WTC11 (cell line): ENCODE results near the gene RRP12. TPM values are rescaled to one million over a fixed set of nuclear protein-coding genes. Genes with fewer than 3 reads are reported as not detected.

Experiments used
- ATAC-seq: fragments of 200-7000 bp; cut with Tn5 transposase; 2 replicates; pipeline ENCODE4 v1.10.0; 2021; ENCODE audit warnings: mild to moderate bottlenecking, moderate library complexity
- CTCF ChIA-PET: fragments of 300-600 bp; sonication (Branson Sonifier 250); formaldehyde crosslinking; loops from one replicate; lab custom pipeline; 2021; ENCODE audit warnings: antibody characterized with exemption; lab: Charles Lee
- POLR2A ChIA-PET: fragments of 350-600 bp; sonication (Branson Sonifier 250); formaldehyde crosslinking; loops from one replicate; lab custom pipeline; 2021; ENCODE audit warnings: antibody characterized with exemption; lab: Charles Lee
- DNase-seq: peaks from one replicate; pipeline ENCODE4 v3.0.0; 2021; ENCODE audit warnings: low spot score
- H3K27ac Mint-ChIP-seq: 2 replicates; pipeline ENCODE4 v1.8.0; 2021; ENCODE audit warnings: mixed read lengths
- H3K27me3 Mint-ChIP-seq: 2 replicates; pipeline ENCODE4 v1.8.0; 2021; ENCODE audit warnings: low read depth, mild to moderate bottlenecking, moderate library complexity, mixed read lengths
- H3K36me3 Mint-ChIP-seq: 2 replicates; pipeline ENCODE4 v1.8.0; 2021; ENCODE audit warnings: mixed read lengths
- H3K4me1 Mint-ChIP-seq: 2 replicates; pipeline ENCODE4 v1.8.0; 2022; ENCODE audit warnings: mixed read lengths
- H3K4me3 Mint-ChIP-seq: 2 replicates; pipeline ENCODE4 v1.8.0; 2021; ENCODE audit warnings: mild to moderate bottlenecking, moderate library complexity, mixed read lengths
- H3K9me3 Mint-ChIP-seq: 2 replicates; pipeline ENCODE4 v1.8.0; 2021; ENCODE audit warnings: mixed read lengths
- ATF1 ChIP-seq: sonication (generic); formaldehyde crosslinking; IDR thresholded peaks from 2 replicates; pipeline ENCODE4 v1.8.1; 2023; ENCODE audit warnings: mild to moderate bottlenecking, moderate library complexity, missing genetic modification reagents
- ATF6 ChIP-seq: sonication (generic); formaldehyde crosslinking; IDR thresholded peaks from 2 replicates; pipeline ENCODE4 v1.8.1; 2023; ENCODE audit warnings: mild to moderate bottlenecking, missing genetic modification reagents
- CREM ChIP-seq: sonication (generic); formaldehyde crosslinking; IDR thresholded peaks from 2 replicates; pipeline ENCODE4 v1.8.1; 2022; ENCODE audit warnings: mild to moderate bottlenecking, missing genetic modification reagents, moderate library complexity
- E2F4 ChIP-seq: sonication (generic); formaldehyde crosslinking; IDR thresholded peaks from 2 replicates; pipeline ENCODE4 v1.8.1; 2022; ENCODE audit warnings: low read depth, mild to moderate bottlenecking, moderate library complexity, missing genetic modification reagents, borderline replicate concordance
- EMX1 ChIP-seq: fragments of 250-450 bp; sonication (Bioruptor Pico); IDR thresholded peaks from 2 replicates; pipeline ENCODE4 v1.8.0; 2021; ENCODE audit warnings: mild to moderate bottlenecking
- ESRRA ChIP-seq: sonication (generic); formaldehyde crosslinking; IDR thresholded peaks from 2 replicates; pipeline ENCODE4 v1.8.1; 2022; ENCODE audit warnings: mild to moderate bottlenecking, missing genetic modification reagents, borderline replicate concordance
- ETV6 ChIP-seq: sonication (generic); formaldehyde crosslinking; IDR thresholded peaks from 2 replicates; pipeline ENCODE4 v1.8.1; 2022; ENCODE audit warnings: mild to moderate bottlenecking, missing genetic modification reagents
- FOXP1 ChIP-seq: sonication (generic); formaldehyde crosslinking; IDR thresholded peaks from 2 replicates; pipeline ENCODE4 v1.8.0; 2022; ENCODE audit warnings: missing genetic modification reagents, mild to moderate bottlenecking, moderate library complexity, borderline replicate concordance
- GABPB1 ChIP-seq: sonication (generic); formaldehyde crosslinking; IDR thresholded peaks from 2 replicates; pipeline ENCODE4 v1.8.1; 2023; ENCODE audit warnings: mild to moderate bottlenecking, missing genetic modification reagents
- GTF2I ChIP-seq: fragments of 250-450 bp; sonication (Bioruptor Pico); conservative IDR thresholded peaks from 2 replicates; pipeline ENCODE4 v1.4.0; 2021; ENCODE audit warnings: mild to moderate bottlenecking
- HMGXB4 ChIP-seq: sonication (generic); formaldehyde crosslinking; IDR thresholded peaks from 2 replicates; pipeline ENCODE4 v1.8.1; 2023; ENCODE audit warnings: mild to moderate bottlenecking, moderate library complexity, missing genetic modification reagents
- MYBL2 ChIP-seq: sonication (generic); formaldehyde crosslinking; IDR thresholded peaks from 2 replicates; pipeline ENCODE4 v1.8.1; 2023; ENCODE audit warnings: mild to moderate bottlenecking, moderate library complexity, missing genetic modification reagents
- NFE2L1 ChIP-seq: sonication (generic); formaldehyde crosslinking; IDR thresholded peaks from 2 replicates; pipeline ENCODE4 v1.8.1; 2023; ENCODE audit warnings: missing genetic modification reagents
- SOX15 ChIP-seq: fragments of 250-450 bp; sonication (Bioruptor Pico); IDR thresholded peaks from 2 replicates; pipeline ENCODE4 v1.9.0; 2021; ENCODE audit warnings: mild to moderate bottlenecking
- TCF7 ChIP-seq: sonication (generic); formaldehyde crosslinking; IDR thresholded peaks from 2 replicates; pipeline ENCODE4 v1.8.0; 2022; ENCODE audit warnings: mild to moderate bottlenecking, low read depth, missing genetic modification reagents, moderate library complexity
- USF1 ChIP-seq: sonication (generic); formaldehyde crosslinking; IDR thresholded peaks from 2 replicates; pipeline ENCODE4 v1.8.0; 2022; ENCODE audit warnings: mild to moderate bottlenecking, missing genetic modification reagents
- ZBTB21 ChIP-seq: sonication (generic); formaldehyde crosslinking; IDR thresholded peaks from 2 replicates; pipeline ENCODE4 v1.8.1; 2023; ENCODE audit warnings: mild to moderate bottlenecking, missing genetic modification reagents, borderline replicate concordance
- ZNF121 ChIP-seq: sonication (generic); formaldehyde crosslinking; IDR thresholded peaks from 2 replicates; pipeline ENCODE4 v1.8.0; 2023; ENCODE audit warnings: missing genetic modification reagents
- ZNF138 ChIP-seq: sonication (generic); formaldehyde crosslinking; conservative IDR thresholded peaks from 2 replicates; pipeline ENCODE4 v1.8.1; 2022; ENCODE audit warnings: mild to moderate bottlenecking, moderate library complexity, missing genetic modification reagents
- ZNF263 ChIP-seq: sonication (generic); formaldehyde crosslinking; IDR thresholded peaks from 2 replicates; pipeline ENCODE4 v1.8.1; 2022; ENCODE audit warnings: low read depth, mild to moderate bottlenecking, moderate library complexity, missing genetic modification reagents
- ZNF423 ChIP-seq: fragments of 250-450 bp; sonication (Bioruptor Pico); IDR thresholded peaks from 2 replicates; pipeline ENCODE4 v2.1.2; 2022; ENCODE audit warnings: mild to moderate bottlenecking, moderate library complexity
- total RNA-seq: library from RNA; stranded (reverse); gene quantifications from 3 replicates; pipeline ENCODE4 v1.2.3, GENCODE V29; 2021
- TF ChIP-seq, protein P1 (sequence below): sonication (generic); formaldehyde crosslinking; IDR thresholded peaks from 2 replicates; pipeline ENCODE4 v1.8.1; 2023; ENCODE audit warnings: mild to moderate bottlenecking, missing genetic modification reagents

Gene RRP12
- total RNA-seq, 1 experiment from 2014 or later = 56.6 TPM

DNA sequence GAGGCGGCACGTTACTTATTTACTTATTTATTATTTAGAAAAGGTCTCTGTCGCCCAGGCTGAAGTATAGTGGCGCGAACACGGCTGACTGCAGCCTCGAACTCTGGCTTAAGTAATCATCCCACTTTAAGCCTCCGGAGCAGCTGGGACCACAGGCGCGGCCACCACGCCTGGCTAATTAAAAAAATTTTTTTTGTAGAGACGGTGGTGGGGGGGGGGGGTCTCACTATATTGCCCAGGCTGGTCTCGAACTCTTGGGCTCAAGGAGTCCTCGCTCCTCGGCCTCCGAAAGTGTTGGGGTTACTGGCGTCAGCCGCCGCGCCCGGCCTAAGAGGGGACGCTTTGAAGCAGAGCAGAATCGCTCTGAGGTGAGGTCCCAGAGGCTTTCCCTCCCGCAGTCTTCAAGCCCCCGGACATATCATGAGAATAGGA is 65.9 kb downstream of the RRP12 start:
- POLR2A ChIA-PET = no interaction called here
- 0 out of 2 replicates have a peak, but pooled peaks cover 3% of the 10 kb centered on the region for H3K36me3 Mint-ChIP-seq
- ATAC-seq (no peak), DNase-seq (peak; percentile 37)
- H3K4me3 Mint-ChIP-seq = peak overlapping the region; percentile 60
- CTCF ChIA-PET = interaction anchor here (3.2 kb wide), 1 partner anchor 14 kb away, joined by 15 read pairs; no protein-coding TSS in a partner anchor
- no peaks in the 10 kb centered on the region for H3K9me3 Mint-ChIP-seq
- peaks cover 58% of the 10 kb centered on the region for H3K4me1 Mint-ChIP-seq
- TF ChIP-seq ZNF121 (peak; percentile 88), GTF2I (CRISPR knock-in tag) (peak; percentile 93), ATF1 (CRISPR knock-in tag) (no peak)
- H3K27me3 Mint-ChIP-seq = no peaks in the 10 kb centered on the region
- peak overlapping the region; percentile 60; the same call in 1 of the 2 replicates for H3K27ac Mint-ChIP-seq

- ATAC-seq (peak; percentile 17), DNase-seq (peak; percentile 93)
- ChIA-PET CTCF (interaction anchor here (1.5 to 3.2 kb wide), 4 partner anchors 13 to 262 kb away, joined by 7 to 26 read pairs (median 14); partner anchors contain the start of genes FRAT1 and RRP12), POLR2A (interaction anchor here (0.6 to 5.9 kb wide), 3 partner anchors 12 to 628 kb away, joined by 3 to 46 read pairs (median 12); partner anchors contain the start of gene FRAT1)
- Mint-ChIP-seq H3K9me3 (no peaks in the 10 kb centered on the region), H3K4me3 (peak within 1 kb of the TSS; percentile 86), H3K27ac (peak within 1 kb of the TSS; percentile 97), H3K36me3 (peaks cover 7% of the 10 kb centered on the region), H3K4me1 (peaks cover 62% of the 10 kb centered on the region), H3K27me3 (no peaks in the 10 kb centered on the region)
- TF ChIP-seq FOXP1 (CRISPR knock-in tag) (peak; percentile 86), NFE2L1 (CRISPR knock-in tag) (peak; percentile 45; the same call in 1 of the 2 replicates), ZNF263 (CRISPR knock-in tag) (peak; percentile 68), HMGXB4 (CRISPR knock-in tag) (peak; percentile 83), MYBL2 (CRISPR knock-in tag) (peak; percentile 76; the same call in 1 of the 2 replicates), EMX1 (CRISPR knock-in tag) (0 out of 2 replicates have a peak, but pooled peaks have one; percentile 46), ZBTB21 (peak; percentile 11; the same call in 1 of the 2 replicates), ETV6 (CRISPR knock-in tag) (peak; percentile 31; the same call in 1 of the 2 replicates), ATF6 (CRISPR knock-in tag) (no peak), TCF7 (peak; percentile 30; the same call in 1 of the 2 replicates), USF1 (CRISPR knock-in tag) (0 out of 2 replicates have a peak, but pooled peaks have one; percentile 22), E2F4 (0 out of 2 replicates have a peak, but pooled peaks have one; percentile 21), SOX15 (CRISPR knock-in tag) (no peak), GABPB1 (CRISPR knock-in tag) (no peak; the same call in 1 of the 2 replicates), ESRRA (CRISPR knock-in tag) (peak; percentile 79; the same call in 1 of the 2 replicates), CREM (CRISPR knock-in tag) (peak; percentile 79), ZNF138 (CRISPR knock-in tag) (0 out of 2 replicates have a peak, but pooled peaks have one; percentile 41), ZNF423 (no peak)
- TF ChIP-seq, protein P1, sequence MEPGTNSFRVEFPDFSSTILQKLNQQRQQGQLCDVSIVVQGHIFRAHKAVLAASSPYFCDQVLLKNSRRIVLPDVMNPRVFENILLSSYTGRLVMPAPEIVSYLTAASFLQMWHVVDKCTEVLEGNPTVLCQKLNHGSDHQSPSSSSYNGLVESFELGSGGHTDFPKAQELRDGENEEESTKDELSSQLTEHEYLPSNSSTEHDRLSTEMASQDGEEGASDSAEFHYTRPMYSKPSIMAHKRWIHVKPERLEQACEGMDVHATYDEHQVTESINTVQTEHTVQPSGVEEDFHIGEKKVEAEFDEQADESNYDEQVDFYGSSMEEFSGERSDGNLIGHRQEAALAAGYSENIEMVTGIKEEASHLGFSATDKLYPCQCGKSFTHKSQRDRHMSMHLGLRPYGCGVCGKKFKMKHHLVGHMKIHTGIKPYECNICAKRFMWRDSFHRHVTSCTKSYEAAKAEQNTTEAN = peak; percentile 69; the same call in 1 of the 2 replicates
Measured at GRCh38 chr10:97334370-97335175, 66.6 kb downstream of the RRP12 start, which contains the start of gene FRAT2. FRAT2 (minus strand) TSS chr10:97334729; CDS start chr10:97334572, 157 bp downstream.
